Mesodermal cell (in vitro differentiated cells): ENCODE data around the gene STAT1.

Experiments
- H3K27ac ChIP-seq: 2 replicates; pipeline ENCODE4 v1.7.0; 2013; ENCODE audit warnings: mild to moderate bottlenecking, low read depth, low read length, moderate library complexity; ENCODE audit not compliant: severe bottlenecking
- H3K36me3 ChIP-seq: 2 replicates; pipeline ENCODE4 v1.7.1; 2013; ENCODE audit warnings: mild to moderate bottlenecking, low read length, moderate library complexity; ENCODE audit not compliant: control insufficient read depth, insufficient read depth
- H3K4me1 ChIP-seq: one replicate; pipeline ENCODE4 v1.7.1; 2013; ENCODE audit warnings: mild to moderate bottlenecking, low read length; ENCODE audit not compliant: insufficient read depth, control insufficient read depth, poor library complexity, severe bottlenecking
- H3K4me3 ChIP-seq: 2 replicates; pipeline ENCODE4 v1.7.0; 2013; ENCODE audit warnings: low read length, control low read depth, mild to moderate bottlenecking; ENCODE audit not compliant: insufficient read depth, poor library complexity, severe bottlenecking; ENCODE audit errors: extremely low read depth
- H3K9me3 ChIP-seq: 2 replicates; pipeline ENCODE4 v1.7.1; 2013; ENCODE audit warnings: mild to moderate bottlenecking, low read length, moderate library complexity; ENCODE audit not compliant: control insufficient read depth
- WGBS, 2 experiments: methylation state at CpG; one replicate each; pipeline ENCODE4 v1.1.5; 2013; ENCODE audit warnings: missing lambda C conversion rate in 2 of 2; ENCODE audit not compliant: insufficient coverage in 2 of 2; 5-methylcytosine and 5-hydroxymethylcytosine counted together

The STAT1 gene

DNA sequence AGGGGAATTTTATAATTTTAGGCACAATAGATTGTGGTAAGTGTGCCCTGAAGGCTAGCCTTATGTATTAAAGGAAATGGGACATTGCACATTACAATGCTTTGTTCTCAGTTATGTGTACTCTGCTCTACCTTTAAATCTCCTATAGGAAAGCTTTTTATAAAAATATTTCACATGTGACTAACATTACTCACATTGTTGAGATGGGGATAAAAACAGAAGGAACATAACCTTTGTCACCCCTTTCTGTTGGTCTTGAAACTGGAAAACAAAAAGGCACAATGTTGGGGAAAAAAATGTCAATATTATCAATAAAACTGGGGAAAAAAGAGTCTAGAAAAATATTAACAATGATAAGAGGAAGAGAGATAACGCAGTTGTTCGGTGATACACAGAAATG lies 17.3 kb upstream of the STAT1 start:
- Histone ChIP-seq H3K9me3 (no peaks in the 10 kb centered on the region), H3K4me3 (no peak overlapping the region), H3K27ac (no peak overlapping the region), H3K4me1 (peaks cover 11% of the 10 kb centered on the region), H3K36me3 (no peaks in the 10 kb centered on the region)
- WGBS, 2 experiments, result 92% methylated on average over 2 of the region's 2 CpGs; no CpG with 5 or more reads in 1 of the 2 experiments

GRCh38 chr2:191030521-191031154 lies 16.7 kb upstream of the STAT1 start:
- Histone ChIP-seq H3K9me3 (no peaks in the 10 kb centered on the region), H3K27ac (no peak overlapping the region), H3K4me3 (no peak overlapping the region)

DNA sequence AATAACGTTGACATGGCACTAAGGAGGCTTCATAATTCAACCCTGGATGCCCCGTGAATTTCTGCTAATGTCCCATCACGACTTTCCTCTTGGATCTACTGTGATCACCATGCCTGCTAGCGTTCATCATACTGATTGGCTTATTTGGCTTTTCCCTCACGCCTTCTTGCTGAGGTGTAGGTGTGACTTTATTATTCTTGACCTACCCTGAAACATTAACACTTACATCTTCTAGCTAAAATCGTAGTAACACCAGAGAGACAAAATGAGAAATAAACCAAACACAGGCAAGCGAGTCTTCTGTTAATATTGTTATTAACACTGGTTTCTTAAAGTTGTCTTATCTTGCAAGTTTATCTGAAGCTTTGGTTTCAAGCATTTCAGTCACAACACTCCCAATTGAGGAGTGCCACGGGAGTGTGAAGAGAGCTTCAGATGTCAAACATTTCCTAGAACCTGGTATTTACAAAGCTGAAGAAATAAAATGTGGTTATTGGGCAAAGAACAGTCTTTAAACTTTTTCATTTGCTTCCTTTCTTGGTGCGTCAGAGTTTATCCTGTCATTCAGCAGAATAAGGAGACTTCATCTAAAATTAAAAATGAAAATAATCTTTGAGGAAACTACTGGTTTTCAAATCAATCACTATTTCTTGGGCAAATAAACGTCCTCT lies 15.4 kb upstream of the STAT1 start:
- whole genome bisulfite sequencing, 2 experiments, result 88 to 94% methylated on average over 3 to 4 of the region's 10 CpGs

More at GRCh38 chr2:191030521-191031154, 16.7 kb upstream of the STAT1 start:
- H3K36me3 ChIP-seq, result no peaks in the 10 kb centered on the region
- H3K4me1 ChIP-seq, result peaks cover 11% of the 10 kb centered on the region
- WGBS, 2 experiments, result 47 to 67% methylated on average over 2 to 3 of the region's 8 CpGs

DNA sequence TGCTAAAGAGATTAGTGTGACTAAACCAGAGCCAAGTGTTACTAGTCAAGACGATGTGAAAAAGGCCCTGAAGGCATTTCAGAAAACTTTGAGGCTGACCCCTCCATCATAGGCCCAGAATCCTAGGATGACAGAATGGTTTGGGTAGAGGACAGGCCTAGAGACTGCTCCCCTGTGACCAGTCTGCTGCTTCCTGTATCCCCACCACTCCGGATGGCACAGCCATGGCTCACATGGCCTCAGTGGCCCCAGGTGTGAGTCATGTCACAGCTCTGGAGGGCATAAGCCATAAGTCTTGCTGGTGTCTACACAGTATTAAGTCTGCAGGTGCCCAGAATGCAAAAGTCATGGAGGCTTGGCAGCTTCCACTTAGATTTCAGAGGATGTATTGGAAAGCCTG lies 12.4 kb upstream of the STAT1 start:
- H3K4me1 ChIP-seq, result no peaks in the 10 kb centered on the region
- 40% methylated on average over 2 of the region's 2 CpGs; no CpG with 5 or more reads in 1 of the 2 experiments for WGBS, 2 experiments
- no peaks in the 10 kb centered on the region for H3K9me3 ChIP-seq
- H3K4me3 ChIP-seq, result no peak overlapping the region
- no peak overlapping the region for H3K27ac ChIP-seq
- no peaks in the 10 kb centered on the region for H3K36me3 ChIP-seq

More for the DNA sequence above, 15.4 kb upstream of the STAT1 start:
- no peak overlapping the region for H3K27ac ChIP-seq
- no peaks in the 10 kb centered on the region for H3K36me3 ChIP-seq
- no peaks in the 10 kb centered on the region for H3K9me3 ChIP-seq
- H3K4me1 ChIP-seq, result peaks cover 11% of the 10 kb centered on the region
- no peak overlapping the region for H3K4me3 ChIP-seq

- WGBS, 2 experiments, result 80% methylated on average over 1 of the region's 1 CpG; no CpG with 5 or more reads in 1 of the 2 experiments
- no peak overlapping the region for H3K4me3 ChIP-seq
- no peaks in the 10 kb centered on the region for H3K36me3 ChIP-seq
- no peaks in the 10 kb centered on the region for H3K4me1 ChIP-seq
- no peak overlapping the region for H3K27ac ChIP-seq
- H3K9me3 ChIP-seq, result no peaks in the 10 kb centered on the region
Measured at GRCh38 chr2:191025135-191025534, 11.2 kb upstream of the STAT1 start.

- H3K36me3 ChIP-seq, result no peaks in the 10 kb centered on the region
- H3K4me1 ChIP-seq, result no peaks in the 10 kb centered on the region
- no peaks in the 10 kb centered on the region for H3K9me3 ChIP-seq
- WGBS, 2 experiments, result 95 to 100% methylated on average over 5 to 7 of the region's 7 CpGs
- H3K27ac ChIP-seq, result no peak overlapping the region
- no peak overlapping the region for H3K4me3 ChIP-seq
Measured at GRCh38 chr2:191023235-191023679, 9.3 kb upstream of the STAT1 start.

DNA sequence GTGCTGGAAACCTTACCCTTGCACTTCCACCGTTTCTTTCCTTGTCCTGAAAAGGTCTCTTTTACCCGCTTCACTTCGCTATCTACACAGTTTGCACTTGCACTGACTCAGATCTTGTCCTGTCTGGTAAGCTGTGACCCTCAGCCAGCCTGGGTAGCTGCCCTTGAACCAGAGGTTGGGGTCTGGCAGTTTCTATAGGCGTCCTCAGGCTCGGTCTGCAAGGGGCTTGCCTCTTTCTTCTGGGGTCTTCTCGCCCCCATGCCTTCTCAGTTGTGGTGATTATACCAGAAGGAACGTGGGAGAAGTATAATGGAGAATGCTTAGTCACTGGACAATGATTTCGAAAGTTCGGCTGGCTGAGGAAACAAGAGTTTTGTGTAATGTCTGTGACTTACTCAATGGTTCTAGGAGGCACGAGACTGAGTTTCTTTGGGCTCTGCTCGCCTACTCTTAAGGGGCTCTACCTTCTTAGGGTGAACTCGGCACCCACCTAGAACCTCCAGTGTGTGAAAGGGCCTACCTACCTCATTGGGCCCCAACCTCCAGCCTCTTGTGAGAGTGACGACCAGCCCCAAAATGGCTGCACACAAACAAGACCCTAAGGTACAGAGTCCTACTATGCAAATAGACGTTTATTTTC lies 6.9 kb upstream of the STAT1 start:
- Histone ChIP-seq H3K27ac (peak overlapping the region; percentile 77), H3K36me3 (no peaks in the 10 kb centered on the region), H3K4me3 (peak overlapping the region; percentile 55), H3K4me1 (no peaks in the 10 kb centered on the region), H3K9me3 (no peaks in the 10 kb centered on the region)
- WGBS, 2 experiments, result 53 to 58% methylated on average over 9 to 11 of the region's 14 CpGs

- 0 to 1% methylated on average over 47 to 51 of the region's 59 CpGs for WGBS, 2 experiments
- Histone ChIP-seq H3K4me1 (no peaks in the 10 kb centered on the region), H3K4me3 (peak overlapping the region; percentile 55), H3K27ac (peak overlapping the region; percentile 77), H3K9me3 (no peaks in the 10 kb centered on the region), H3K36me3 (no peaks in the 10 kb centered on the region)
Measured at GRCh38 chr2:191020221-191020741, 6.3 kb upstream of the STAT1 start.

DNA sequence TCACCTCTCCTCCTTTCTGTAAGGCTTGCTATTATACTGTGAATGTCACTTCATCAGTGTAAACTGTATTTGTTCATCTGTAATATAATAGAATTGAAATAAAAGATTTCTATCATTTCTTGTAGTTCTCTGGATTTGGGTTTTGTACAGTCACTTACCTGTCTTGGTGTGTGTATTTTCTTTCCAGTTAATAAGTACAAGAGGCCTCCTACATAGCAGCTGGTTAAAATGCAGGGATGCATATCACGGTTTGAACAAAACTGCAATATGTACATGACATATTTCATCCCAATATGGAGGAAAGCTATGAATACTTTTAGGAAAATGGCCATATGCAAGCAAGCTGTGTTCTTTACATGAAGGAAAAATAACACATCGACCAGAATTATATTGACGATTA lies 5.4 kb upstream of the STAT1 start:
- H3K4me1 ChIP-seq, result peaks cover 5% of the 10 kb centered on the region
- H3K4me3 ChIP-seq, result no peak overlapping the region
- 100% methylated on average over 2 of the region's 3 CpGs; no CpG with 5 or more reads in 1 of the 2 experiments for WGBS, 2 experiments
- no peak overlapping the region for H3K27ac ChIP-seq
- no peaks in the 10 kb centered on the region for H3K36me3 ChIP-seq
- no peaks in the 10 kb centered on the region for H3K9me3 ChIP-seq

DNA sequence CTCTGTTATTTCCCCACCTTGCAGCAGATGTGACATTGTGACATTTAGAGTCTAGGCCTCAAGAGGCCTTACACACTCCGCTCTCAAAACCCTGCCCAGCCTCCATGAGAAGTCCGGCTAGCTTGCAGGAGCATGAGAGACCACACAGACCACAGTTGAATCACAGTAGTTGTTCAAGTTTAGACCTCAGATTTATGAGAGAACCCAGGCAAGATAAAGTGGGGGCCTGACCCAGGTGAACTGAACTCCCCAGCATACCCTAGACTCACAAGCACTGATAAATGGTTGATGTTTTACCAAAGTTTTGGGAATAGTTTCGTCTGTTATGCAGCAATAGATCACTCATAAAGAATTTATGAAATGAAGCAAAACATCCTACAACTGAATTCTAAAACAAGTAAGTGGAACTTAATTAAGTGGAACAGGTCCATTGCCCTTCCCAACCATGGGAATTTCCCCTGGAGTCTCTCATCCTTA lies 4.7 kb upstream of the STAT1 start:
- Histone ChIP-seq H3K9me3 (no peaks in the 10 kb centered on the region), H3K36me3 (no peaks in the 10 kb centered on the region), H3K4me1 (peaks cover 5% of the 10 kb centered on the region), H3K27ac (no peak overlapping the region), H3K4me3 (no peak overlapping the region)
- 100% methylated on average over 1 to 2 of the region's 3 CpGs for WGBS, 2 experiments
